ENCODE measurements around the gene MYO9A. TPM values are rescaled to one million over a fixed set of nuclear protein-coding genes. Genes with fewer than 3 reads are reported as not detected.

The MYO9A gene
- polyA plus RNA-seq, 3 donors = 3.9 to 6.6 (median 5.0) TPM

DNA sequence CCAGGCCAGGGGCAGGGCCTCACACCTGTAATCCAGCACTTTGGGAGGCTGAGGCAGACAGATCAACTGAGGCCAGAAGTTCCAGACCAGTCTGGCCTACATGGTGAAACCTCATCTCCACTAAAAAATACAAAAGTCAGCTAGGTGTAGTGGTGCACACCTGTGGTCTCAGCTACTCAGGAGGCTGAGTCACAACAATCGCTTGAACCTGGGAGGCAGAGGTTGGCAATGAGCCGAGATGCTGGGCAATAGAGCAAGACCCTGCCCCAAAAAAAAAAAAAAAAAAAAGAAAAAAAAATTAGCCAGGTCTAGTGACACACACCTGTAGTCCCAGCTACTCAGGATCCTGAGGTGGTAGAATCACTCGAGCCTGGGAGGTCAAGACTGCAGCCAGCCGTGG is 18.8 kb downstream of the MYO9A start:
- H3K4me3 Mint-ChIP-seq = no peak overlapping the region
- H4K20me1 ChIP-seq (ENCODE audit: insufficient read depth, low read length) = no peaks in the 10 kb centered on the region
- peaks cover 9% of the 10 kb centered on the region for H3K4me1 Mint-ChIP-seq
- intact Hi-C loops (cut with micrococcal nuclease) = no loop called here
- H3K36me3 Mint-ChIP-seq = peaks cover 2 to 4% of the 10 kb centered on the region in 2 donors
- peaks cover 5% of the 10 kb centered on the region in 2 donors for H3K4me1 ChIP-seq (ENCODE audit: control insufficient read depth in 1 of 2, insufficient read depth in 2 of 2, low read length in 2 of 2)
- 100% methylated on average over 3 of the region's 4 CpGs for WGBS (ENCODE audit: insufficient coverage)
- H3K36me3 ChIP-seq (replicated peaks in 1 of 2; ENCODE audit: control insufficient read depth in 1 of 2, insufficient read depth in 2 of 2, low read length in 2 of 2) = no peaks in the 10 kb centered on the region
- H3K27me3 Mint-ChIP-seq (ENCODE audit: low read depth in 3 of 3) = peaks cover 0 to 1% (median 0%) of the 10 kb centered on the region in 3 donors
- DNase-seq = no peak
- no peak overlapping the region for H3K9ac ChIP-seq (ENCODE audit: insufficient read depth, low read length, poor library complexity, severe bottlenecking)
- H3K9me3 ChIP-seq (replicated peaks in 1 of 2; ENCODE audit: control insufficient read depth in 1 of 2, insufficient read depth in 1 of 2, low read length in 2 of 2) = peaks cover 10 to 13% of the 10 kb centered on the region in 2 donors
- no peak overlapping the region for H3K4me2 ChIP-seq (replicated peaks; ENCODE audit: extremely low read depth, low read length, poor library complexity, severe bottlenecking)
- H2AFZ ChIP-seq (ENCODE audit: insufficient read depth, low read depth, low read length, poor library complexity, severe bottlenecking) = no peak overlapping the region
- peaks cover 7 to 13% (median 8%) of the 10 kb centered on the region in 7 donors for H3K9me3 Mint-ChIP-seq
- H3K27ac Mint-ChIP-seq = no peak overlapping the region
- no peak overlapping the region for H3K4me3 ChIP-seq (replicated peaks in 1 of 3; ENCODE audit: low read depth in 2 of 3, low read length in 3 of 3)
- TF ChIP-seq, protein P1, sequence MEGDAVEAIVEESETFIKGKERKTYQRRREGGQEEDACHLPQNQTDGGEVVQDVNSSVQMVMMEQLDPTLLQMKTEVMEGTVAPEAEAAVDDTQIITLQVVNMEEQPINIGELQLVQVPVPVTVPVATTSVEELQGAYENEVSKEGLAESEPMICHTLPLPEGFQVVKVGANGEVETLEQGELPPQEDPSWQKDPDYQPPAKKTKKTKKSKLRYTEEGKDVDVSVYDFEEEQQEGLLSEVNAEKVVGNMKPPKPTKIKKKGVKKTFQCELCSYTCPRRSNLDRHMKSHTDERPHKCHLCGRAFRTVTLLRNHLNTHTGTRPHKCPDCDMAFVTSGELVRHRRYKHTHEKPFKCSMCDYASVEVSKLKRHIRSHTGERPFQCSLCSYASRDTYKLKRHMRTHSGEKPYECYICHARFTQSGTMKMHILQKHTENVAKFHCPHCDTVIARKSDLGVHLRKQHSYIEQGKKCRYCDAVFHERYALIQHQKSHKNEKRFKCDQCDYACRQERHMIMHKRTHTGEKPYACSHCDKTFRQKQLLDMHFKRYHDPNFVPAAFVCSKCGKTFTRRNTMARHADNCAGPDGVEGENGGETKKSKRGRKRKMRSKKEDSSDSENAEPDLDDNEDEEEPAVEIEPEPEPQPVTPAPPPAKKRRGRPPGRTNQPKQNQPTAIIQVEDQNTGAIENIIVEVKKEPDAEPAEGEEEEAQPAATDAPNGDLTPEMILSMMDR (IDR thresholded peaks at IDR 0.05) = no peak
- H3K27me3 ChIP-seq (ENCODE audit: control insufficient read depth in 2 of 2, insufficient read depth in 2 of 2, low read length in 2 of 2) = no peaks in the 10 kb centered on the region
- H3K79me2 ChIP-seq (ENCODE audit: insufficient read depth, low read length) = no peaks in the 10 kb centered on the region
- no peak overlapping the region for H3K27ac ChIP-seq (ENCODE audit: low read depth in 1 of 2, low read length in 2 of 2)

GRCh38 chr15:72098040-72098439 is 19.9 kb downstream of the MYO9A start:
- Mint-ChIP-seq H3K27ac (no peak overlapping the region), H3K27me3 (ENCODE audit: low read depth in 3 of 3) (peaks cover 0 to 1% (median 0%) of the 10 kb centered on the region in 3 donors), H3K9me3 (peaks cover 0 to 6% (median 3%) of the 10 kb centered on the region in 7 donors), H3K36me3 (peaks cover 2 to 4% of the 10 kb centered on the region in 2 donors), H3K4me1 (peaks cover 5% of the 10 kb centered on the region), H3K4me3 (no peak overlapping the region)
- intact Hi-C loops (cut with micrococcal nuclease) = no loop called here
- no peak overlapping the region for H3K4me3 ChIP-seq (replicated peaks in 1 of 3; ENCODE audit: low read depth in 2 of 3, low read length in 3 of 3)
- H2AFZ ChIP-seq (ENCODE audit: insufficient read depth, low read depth, low read length, poor library complexity, severe bottlenecking) = no peak overlapping the region
- H4K20me1 ChIP-seq (ENCODE audit: insufficient read depth, low read length) = no peaks in the 10 kb centered on the region
- H3K79me2 ChIP-seq (ENCODE audit: insufficient read depth, low read length) = no peaks in the 10 kb centered on the region
- no peaks in the 10 kb centered on the region for H3K27me3 ChIP-seq (ENCODE audit: control insufficient read depth in 2 of 2, insufficient read depth in 2 of 2, low read length in 2 of 2)
- H3K9ac ChIP-seq (ENCODE audit: insufficient read depth, low read length, poor library complexity, severe bottlenecking) = no peak overlapping the region
- no peak for DNase-seq
- H3K27ac ChIP-seq (ENCODE audit: low read depth in 1 of 2, low read length in 2 of 2) = no peak overlapping the region
- peaks cover 2 to 3% of the 10 kb centered on the region in 2 donors for H3K9me3 ChIP-seq (replicated peaks in 1 of 2; ENCODE audit: control insufficient read depth in 1 of 2, insufficient read depth in 1 of 2, low read length in 2 of 2)
- no peaks in the 10 kb centered on the region for H3K4me1 ChIP-seq (ENCODE audit: control insufficient read depth in 1 of 2, insufficient read depth in 2 of 2, low read length in 2 of 2)
- H3K36me3 ChIP-seq (replicated peaks in 1 of 2; ENCODE audit: control insufficient read depth in 1 of 2, insufficient read depth in 2 of 2, low read length in 2 of 2) = no peaks in the 10 kb centered on the region
- TF ChIP-seq, protein P1 (IDR thresholded peaks at IDR 0.05) = no peak
- H3K4me2 ChIP-seq (replicated peaks; ENCODE audit: extremely low read depth, low read length, poor library complexity, severe bottlenecking) = no peak overlapping the region
